ENCODE measurements around the gene ARHGEF40.

DNA sequence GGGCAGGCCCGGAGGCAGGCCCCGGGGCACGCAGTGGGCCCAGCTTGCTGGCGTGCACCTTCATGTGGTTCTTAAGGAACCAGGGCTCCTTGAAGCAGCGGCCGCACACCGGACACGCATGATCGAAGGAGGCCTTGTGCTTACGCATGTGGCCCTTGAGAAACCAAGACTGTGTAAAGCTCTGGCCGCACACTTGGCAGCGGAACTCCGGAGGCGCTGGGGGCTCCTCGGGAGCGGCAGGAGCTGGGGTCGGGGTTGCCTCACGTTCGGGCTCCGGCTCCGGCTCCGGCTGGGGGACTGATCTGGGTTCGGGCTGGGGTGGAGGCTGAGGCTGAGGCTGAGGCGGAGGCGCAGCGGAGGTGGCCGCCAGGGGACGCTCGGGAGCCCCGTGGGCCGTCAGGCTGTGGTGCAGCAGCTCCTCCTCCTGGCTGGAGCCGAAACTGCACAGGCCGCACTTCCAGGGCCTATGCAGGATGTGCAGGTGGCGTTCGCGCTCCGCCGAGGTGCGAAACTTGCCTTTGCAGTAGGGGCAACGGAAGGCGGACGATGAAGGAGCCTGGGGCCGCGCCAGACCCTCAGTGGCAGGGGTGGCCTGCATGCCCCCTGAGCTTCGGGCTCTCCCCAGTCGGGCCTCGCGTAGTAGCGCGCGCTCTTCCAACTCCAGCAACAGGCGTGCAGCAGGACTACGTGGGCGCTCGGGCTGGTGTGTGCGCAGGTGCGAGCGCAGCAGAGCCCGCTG is 22.3 kb downstream of the ARHGEF40 start:
- no peak for TF ChIP-seq POLR2A (IDR thresholded peaks at IDR 0.05; ENCODE audit: low read depth, low read length)
- no peak for TF ChIP-seq POLR2AphosphoS5 (IDR thresholded peaks at IDR 0.05; ENCODE audit: low read depth, low read length)
- TF ChIP-seq TAF1 (IDR thresholded peaks at IDR 0.05; ENCODE audit: borderline replicate concordance, low read depth, low read length) = no peak

Measured in GM12892 (cell line).